Vagina (tissue), 2 donors: ENCODE measurements around the gene TMC1. TPM values are rescaled to one million over a fixed set of nuclear protein-coding genes. Genes with fewer than 3 reads are reported as not detected.
A peak's percentile ranks its signal among the peaks of the same experiment; 100 is the strongest.

Source experiments
- DNase-seq, 2 donors: peaks; one replicate each; pipeline ENCODE4 v3.0.0-alpha.2; 2017; ENCODE audit errors: extremely low spot score in 2 of 2
- H3K27ac ChIP-seq: fragments of 200-600 bp; sonication (generic); one replicate; pipeline ENCODE4 v1.5.1; 2019
- H3K27me3 ChIP-seq: fragments of 200-600 bp; sonication (generic); one replicate; pipeline ENCODE4 v1.5.1; 2019
- H3K36me3 ChIP-seq, 2 donors: fragments of 200-600 bp; sonication (generic); one replicate each; pipeline ENCODE4 v1.5.1; 2017 to 2019
- H3K4me1 ChIP-seq: fragments of 200-600 bp; sonication (generic); one replicate; pipeline ENCODE4 v1.5.1; 2019
- H3K4me3 ChIP-seq, 2 donors: fragments of 200-600 bp; sonication (generic); 1 replicate in 1 of 2; 2 replicates in 1 of 2; pipeline ENCODE4 v1.5.1; 2016 to 2019
- H3K9me3 ChIP-seq: fragments of 200-600 bp; sonication (generic); one replicate; pipeline ENCODE4 v1.5.1; 2019
- POLR2A ChIP-seq, 2 donors: fragments of 450-650 bp; IDR thresholded peaks; one replicate each; pipeline ENCODE4 v1.6.1; 2017; ENCODE audit warnings: antibody characterized with exemption in 2 of 2, mild to moderate bottlenecking in 2 of 2, moderate library complexity in 2 of 2
- POLR2AphosphoS5 ChIP-seq, 2 donors: sonication (generic); formaldehyde crosslinking; IDR thresholded peaks; one replicate each; pipeline ENCODE4 v1.9.0; 2017; ENCODE audit warnings: antibody characterized with exemption in 2 of 2, mild to moderate bottlenecking in 2 of 2, low read depth in 1 of 2; ENCODE audit not compliant: insufficient read depth in 1 of 2
- intact Hi-C: fragments of 100-400 bp; cut with DNase I; formaldehyde crosslinking; loops from one replicate; pipeline ENCODE4 v1.15.1; 2023
- total RNA-seq: library from RNA; depleted of rRNA; stranded (reverse); fragments of >200 nt; gene quantifications from one replicate; pipeline ENCODE4 v1.2.3, GENCODE V29; 2016
- TF ChIP-seq, protein P1 (sequence below), 3 experiments: fragments of 450-650 bp in 2 of 3; fragments of 200-600 bp in 1 of 3; sonication (generic) in 1 of 3; IDR thresholded peaks; one replicate each; pipeline ENCODE4 v1.5.1; 2017 to 2019; ENCODE audit warnings: antibody characterized with exemption in 3 of 3, mild to moderate bottlenecking in 2 of 3, moderate library complexity in 2 of 3

Gene TMC1
- total RNA-seq, 1 donor from 2014 or later, result not detected

GRCh38 chr9:72827950-72828731, 306.7 kb downstream of the TMC1 start:
- peaks cover 19% of the 10 kb centered on the region for H3K4me1 ChIP-seq
- H3K27me3 ChIP-seq, result no peaks in the 10 kb centered on the region
- TF ChIP-seq POLR2A (IDR thresholded peaks at IDR 0.05) (no peak), POLR2AphosphoS5 (IDR thresholded peaks at IDR 0.05; ENCODE audit: insufficient read depth in 1 of 2, low read depth in 1 of 2) (peak in 1 of 2 donors; percentile 50)

GRCh38 chr9:72834994-72835393, 313.6 kb downstream of the TMC1 start:
- H3K27ac ChIP-seq, result no peak overlapping the region
- no peaks in the 10 kb centered on the region for H3K27me3 ChIP-seq
- no peaks in the 10 kb centered on the region for H3K9me3 ChIP-seq
- intact Hi-C loops, result no loop called here
- TF ChIP-seq, protein P1, sequence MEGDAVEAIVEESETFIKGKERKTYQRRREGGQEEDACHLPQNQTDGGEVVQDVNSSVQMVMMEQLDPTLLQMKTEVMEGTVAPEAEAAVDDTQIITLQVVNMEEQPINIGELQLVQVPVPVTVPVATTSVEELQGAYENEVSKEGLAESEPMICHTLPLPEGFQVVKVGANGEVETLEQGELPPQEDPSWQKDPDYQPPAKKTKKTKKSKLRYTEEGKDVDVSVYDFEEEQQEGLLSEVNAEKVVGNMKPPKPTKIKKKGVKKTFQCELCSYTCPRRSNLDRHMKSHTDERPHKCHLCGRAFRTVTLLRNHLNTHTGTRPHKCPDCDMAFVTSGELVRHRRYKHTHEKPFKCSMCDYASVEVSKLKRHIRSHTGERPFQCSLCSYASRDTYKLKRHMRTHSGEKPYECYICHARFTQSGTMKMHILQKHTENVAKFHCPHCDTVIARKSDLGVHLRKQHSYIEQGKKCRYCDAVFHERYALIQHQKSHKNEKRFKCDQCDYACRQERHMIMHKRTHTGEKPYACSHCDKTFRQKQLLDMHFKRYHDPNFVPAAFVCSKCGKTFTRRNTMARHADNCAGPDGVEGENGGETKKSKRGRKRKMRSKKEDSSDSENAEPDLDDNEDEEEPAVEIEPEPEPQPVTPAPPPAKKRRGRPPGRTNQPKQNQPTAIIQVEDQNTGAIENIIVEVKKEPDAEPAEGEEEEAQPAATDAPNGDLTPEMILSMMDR (IDR thresholded peaks at IDR 0.05), result no peak
- H3K4me3 ChIP-seq, result no peak overlapping the region
- H3K36me3 ChIP-seq, result no peaks in the 10 kb centered on the region
- DNase-seq, result no peak
- H3K4me1 ChIP-seq, result no peaks in the 10 kb centered on the region

More at GRCh38 chr9:72827950-72828731, 306.7 kb downstream of the TMC1 start:
- DNase-seq, result no peak
- H3K27ac ChIP-seq, result peak overlapping the region; percentile 56
- no peaks in the 10 kb centered on the region for H3K9me3 ChIP-seq
- intact Hi-C loops, result no loop called here
- no peaks in the 10 kb centered on the region for H3K36me3 ChIP-seq
- no peak overlapping the region for H3K4me3 ChIP-seq

GRCh38 chr9:72836790-72837189, 315.4 kb downstream of the TMC1 start:
- H3K27ac ChIP-seq, result no peak overlapping the region
- no peak for DNase-seq
- no peaks in the 10 kb centered on the region for H3K9me3 ChIP-seq
- H3K4me1 ChIP-seq, result no peaks in the 10 kb centered on the region
- H3K36me3 ChIP-seq, result no peaks in the 10 kb centered on the region
- H3K4me3 ChIP-seq, result no peak overlapping the region
- H3K27me3 ChIP-seq, result no peaks in the 10 kb centered on the region
- TF ChIP-seq POLR2A (IDR thresholded peaks at IDR 0.05) (no peak), POLR2AphosphoS5 (IDR thresholded peaks at IDR 0.05; ENCODE audit: insufficient read depth in 1 of 2, low read depth in 1 of 2) (no peak)
- TF ChIP-seq, protein P1 (IDR thresholded peaks at IDR 0.05), result no peak
- intact Hi-C loops, result no loop called here

GRCh38 chr9:72839085-72839484, 317.7 kb downstream of the TMC1 start:
- H3K36me3 ChIP-seq, result no peaks in the 10 kb centered on the region
- no peaks in the 10 kb centered on the region for H3K9me3 ChIP-seq
- intact Hi-C loops, result no loop called here
- H3K4me3 ChIP-seq, result no peak overlapping the region
- no peaks in the 10 kb centered on the region for H3K4me1 ChIP-seq
- TF ChIP-seq POLR2AphosphoS5 (IDR thresholded peaks at IDR 0.05; ENCODE audit: insufficient read depth in 1 of 2, low read depth in 1 of 2), result no peak
- TF ChIP-seq, protein P1 (IDR thresholded peaks at IDR 0.05), result no peak
- no peak for TF ChIP-seq POLR2A (IDR thresholded peaks at IDR 0.05)
- no peak overlapping the region for H3K27ac ChIP-seq
- no peak for DNase-seq
- H3K27me3 ChIP-seq, result no peaks in the 10 kb centered on the region

GRCh38 chr9:72843520-72844439, 322.4 kb downstream of the TMC1 start:
- Histone ChIP-seq H3K27ac (no peak overlapping the region), H3K9me3 (peaks cover 5% of the 10 kb centered on the region), H3K4me3 (no peak overlapping the region), H3K36me3 (no peaks in the 10 kb centered on the region), H3K27me3 (no peaks in the 10 kb centered on the region), H3K4me1 (no peaks in the 10 kb centered on the region)
- no peak for DNase-seq
- no peak for TF ChIP-seq POLR2A (IDR thresholded peaks at IDR 0.05)
- TF ChIP-seq, protein P1 (IDR thresholded peaks at IDR 0.05), result no peak
- TF ChIP-seq POLR2AphosphoS5 (IDR thresholded peaks at IDR 0.05; ENCODE audit: insufficient read depth in 1 of 2, low read depth in 1 of 2), result no peak
- intact Hi-C loops, result no loop called here
